Gastroesophageal sphincter (tissue), 4 donors: ENCODE measurements around the gene UBE2I. TPM values are rescaled to one million over a fixed set of nuclear protein-coding genes. Genes with fewer than 3 reads are reported as not detected.

Experiments
- ATAC-seq: fragments of 150-250 bp; one replicate; pipeline ENCODE4 v1.9.1; 2016; ENCODE audit warnings: mild to moderate bottlenecking, moderate library complexity
- H3K27ac ChIP-seq, 4 donors: fragments of 200-600 bp; sonication (generic) in 3 of 4; 1 replicate in 3 of 4; 2 replicates in 1 of 4; pipeline ENCODE4 v1.5.1; 2016 to 2019
- H3K27me3 ChIP-seq: fragments of 200-600 bp; sonication (generic); one replicate; pipeline ENCODE4 v1.5.1; 2019
- H3K36me3 ChIP-seq, 2 donors: fragments of 200-600 bp; sonication (generic); one replicate each; pipeline ENCODE4 v1.5.1; 2019; ENCODE audit warnings: control low read depth in 1 of 2
- H3K4me1 ChIP-seq, 3 donors: fragments of 200-600 bp; sonication (generic); 1 replicate in 2 of 3; 2 replicates in 1 of 3; pipeline ENCODE4 v1.5.1; 2016 to 2019; ENCODE audit warnings: control low read depth in 2 of 3
- H3K4me3 ChIP-seq, 2 donors: fragments of 200-600 bp; sonication (generic); one replicate each; pipeline ENCODE4 v1.5.1; 2019; ENCODE audit warnings: mild to moderate bottlenecking in 1 of 2, moderate library complexity in 1 of 2
- H3K9me3 ChIP-seq, 3 donors: fragments of 200-600 bp; sonication (generic); one replicate each; pipeline ENCODE4 v1.5.1; 2017 to 2019; ENCODE audit warnings: control low read depth in 2 of 3
- CTCF ChIP-seq, 4 experiments: fragments of 200-600 bp in 2 of 4; fragments of 450-650 bp in 2 of 4; sonication (generic) in 1 of 4; IDR thresholded peaks; one replicate each; pipeline ENCODE4 v1.5.1; 2017 to 2019; ENCODE audit warnings: antibody characterized with exemption in 4 of 4, mild to moderate bottlenecking in 2 of 4, moderate library complexity in 2 of 4
- EP300 ChIP-seq: sonication (generic); formaldehyde crosslinking; IDR thresholded peaks from one replicate; pipeline ENCODE4 v1.6.1; 2017; ENCODE audit warnings: antibody characterized with exemption, mild to moderate bottlenecking
- POLR2A ChIP-seq, 2 donors: fragments of 450-650 bp; IDR thresholded peaks; one replicate each; pipeline ENCODE4 v1.6.1; 2017; ENCODE audit warnings: antibody characterized with exemption in 2 of 2, mild to moderate bottlenecking in 2 of 2, moderate library complexity in 1 of 2
- POLR2AphosphoS5 ChIP-seq: sonication (generic); formaldehyde crosslinking; IDR thresholded peaks from one replicate; pipeline ENCODE4 v1.6.1; 2017; ENCODE audit warnings: antibody characterized with exemption
- WGBS, 2 donors: methylation state at CpG; one replicate each; pipeline ENCODE4 v1.1.5; 2018; ENCODE audit warnings: low coverage in 1 of 2; 5-methylcytosine and 5-hydroxymethylcytosine counted together
- total RNA-seq, 4 donors: library from RNA; depleted of rRNA; stranded (reverse); fragments of >200 nt; gene quantifications; one replicate each; pipeline ENCODE4 v1.1.0, GENCODE V29; 2016

Gene UBE2I
- total RNA-seq, 4 donors from 2014 or later: 53.3 to 95.9 (median 76.9) TPM

- WGBS, 2 donors: 53 to 80% methylated on average over 4 to 6 of the region's 38 CpGs
- H3K4me3 ChIP-seq: no peak overlapping the region
- peaks cover 0 to 20% (median 0%) of the 10 kb centered on the region in 3 donors for H3K4me1 ChIP-seq
- TF ChIP-seq EP300: no peak
- TF ChIP-seq POLR2AphosphoS5: no peak
- no peak for TF ChIP-seq POLR2A (IDR thresholded peaks at IDR 0.05)
- no peak for TF ChIP-seq CTCF (IDR thresholded peaks at IDR 0.05)
- no peak for ATAC-seq
- no peaks in the 10 kb centered on the region for H3K36me3 ChIP-seq
- H3K9me3 ChIP-seq: no peaks in the 10 kb centered on the region
- peaks cover 95% of the 10 kb centered on the region for H3K27me3 ChIP-seq
- no peak overlapping the region for H3K27ac ChIP-seq
Measured at GRCh38 chr16:1285669-1286512, 23.5 kb upstream of the UBE2I start.

- TF ChIP-seq POLR2AphosphoS5 (no peak), EP300 (no peak), CTCF (IDR thresholded peaks at IDR 0.05) (no peak), POLR2A (IDR thresholded peaks at IDR 0.05) (no peak)
- H3K36me3 ChIP-seq: no peaks in the 10 kb centered on the region
- peaks cover 99% of the 10 kb centered on the region for H3K27me3 ChIP-seq
- peaks cover 0 to 20% (median 0%) of the 10 kb centered on the region in 3 donors for H3K4me1 ChIP-seq
- WGBS, 2 donors: no CpG with 5 or more reads among the region's 25 CpGs
- no peak overlapping the region for H3K4me3 ChIP-seq
- no peaks in the 10 kb centered on the region for H3K9me3 ChIP-seq
- no peak for ATAC-seq
- H3K27ac ChIP-seq: no peak overlapping the region
Measured at GRCh38 chr16:1286513-1287094, 22.8 kb upstream of the UBE2I start.

- TF ChIP-seq EP300 (no peak), CTCF (IDR thresholded peaks at IDR 0.05) (no peak), POLR2A (IDR thresholded peaks at IDR 0.05) (no peak), POLR2AphosphoS5 (no peak)
- H3K4me1 ChIP-seq: peaks cover 0 to 20% (median 0%) of the 10 kb centered on the region in 3 donors
- H3K9me3 ChIP-seq: no peaks in the 10 kb centered on the region
- no peak overlapping the region for H3K4me3 ChIP-seq
- H3K27ac ChIP-seq: no peak overlapping the region
- 60% methylated on average over 1 of the region's 40 CpGs; no CpG with 5 or more reads in 1 of the 2 donors for WGBS, 2 donors
- H3K27me3 ChIP-seq: peaks cover 98% of the 10 kb centered on the region
- no peak for ATAC-seq
- no peaks in the 10 kb centered on the region for H3K36me3 ChIP-seq
Measured at GRCh38 chr16:1287982-1288670, 21.3 kb upstream of the UBE2I start.

- H3K4me3 ChIP-seq: no peak overlapping the region
- peaks cover 0 to 20% (median 0%) of the 10 kb centered on the region in 3 donors for H3K4me1 ChIP-seq
- H3K27ac ChIP-seq: no peak overlapping the region
- peaks cover 98% of the 10 kb centered on the region for H3K27me3 ChIP-seq
- WGBS, 2 donors: 0 to 28% methylated on average over 1 to 4 of the region's 20 CpGs
- H3K9me3 ChIP-seq: no peaks in the 10 kb centered on the region
- TF ChIP-seq CTCF (IDR thresholded peaks at IDR 0.05) (no peak), POLR2A (IDR thresholded peaks at IDR 0.05) (no peak), POLR2AphosphoS5 (no peak), EP300 (no peak)
- no peaks in the 10 kb centered on the region for H3K36me3 ChIP-seq
- no peak for ATAC-seq
Measured at GRCh38 chr16:1288813-1289476, 20.5 kb upstream of the UBE2I start.
